ENCODE measurements around the gene HNRNPA0. TPM values are rescaled to one million over a fixed set of nuclear protein-coding genes. Genes with fewer than 3 reads are reported as not detected.

The HNRNPA0 gene
- polyA plus RNA-seq, 3 donors = 8.3 to 15.5 (median 10.8) TPM

DNA sequence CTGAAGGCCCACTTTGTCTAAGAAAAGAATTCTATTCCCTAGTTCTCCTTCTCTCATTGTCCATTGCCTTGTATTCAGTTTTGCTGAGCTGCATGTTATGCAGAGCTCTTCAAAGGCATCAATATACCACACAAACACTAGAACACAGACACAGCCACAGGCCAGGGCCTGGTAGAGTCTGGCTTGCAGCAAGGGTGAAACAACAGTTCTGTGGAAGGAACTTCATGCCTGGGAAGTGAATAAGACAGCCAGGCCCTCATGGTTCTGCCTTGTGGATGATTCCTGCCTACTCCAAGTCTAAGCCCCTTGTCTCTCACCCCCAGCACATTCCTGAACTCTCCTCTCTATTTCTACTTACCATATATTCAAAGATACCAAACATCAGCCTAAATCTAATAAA lies 49.1 kb downstream of the HNRNPA0 start:
- Histone ChIP-seq H2AFZ (ENCODE audit: insufficient read depth, low read depth, low read length, poor library complexity, severe bottlenecking) (no peak overlapping the region), H3K27ac (ENCODE audit: low read depth in 1 of 2, low read length in 2 of 2) (no peak overlapping the region), H3K79me2 (ENCODE audit: insufficient read depth, low read length) (no peaks in the 10 kb centered on the region), H3K9me3 (replicated peaks in 1 of 2; ENCODE audit: control insufficient read depth in 1 of 2, insufficient read depth in 1 of 2, low read length in 2 of 2) (no peaks in the 10 kb centered on the region), H3K4me2 (replicated peaks; ENCODE audit: extremely low read depth, low read length, poor library complexity, severe bottlenecking) (no peak overlapping the region), H3K36me3 (replicated peaks in 1 of 2; ENCODE audit: control insufficient read depth in 1 of 2, insufficient read depth in 2 of 2, low read length in 2 of 2) (no peaks in the 10 kb centered on the region), H3K4me1 (ENCODE audit: control insufficient read depth in 1 of 2, insufficient read depth in 2 of 2, low read length in 2 of 2) (no peaks in the 10 kb centered on the region), H3K9ac (ENCODE audit: insufficient read depth, low read length, poor library complexity, severe bottlenecking) (no peak overlapping the region), H4K20me1 (ENCODE audit: insufficient read depth, low read length) (no peaks in the 10 kb centered on the region), H3K4me3 (replicated peaks in 1 of 3; ENCODE audit: low read depth in 2 of 3, low read length in 3 of 3) (no peak overlapping the region), H3K27me3 (ENCODE audit: control insufficient read depth in 2 of 2, insufficient read depth in 2 of 2, low read length in 2 of 2) (no peaks in the 10 kb centered on the region)
- no peak for DNase-seq
- Mint-ChIP-seq H3K27me3 (ENCODE audit: low read depth in 3 of 3) (peaks cover 0 to 3% (median 1%) of the 10 kb centered on the region in 3 donors), H3K36me3 (no peaks in the 10 kb centered on the region), H3K9me3 (peaks cover 0 to 3% (median 0%) of the 10 kb centered on the region in 7 donors), H3K4me3 (no peak overlapping the region), H3K4me1 (no peaks in the 10 kb centered on the region), H3K27ac (no peak overlapping the region)
- intact Hi-C loops (cut with micrococcal nuclease) = no loop called here
- TF ChIP-seq, protein P1, sequence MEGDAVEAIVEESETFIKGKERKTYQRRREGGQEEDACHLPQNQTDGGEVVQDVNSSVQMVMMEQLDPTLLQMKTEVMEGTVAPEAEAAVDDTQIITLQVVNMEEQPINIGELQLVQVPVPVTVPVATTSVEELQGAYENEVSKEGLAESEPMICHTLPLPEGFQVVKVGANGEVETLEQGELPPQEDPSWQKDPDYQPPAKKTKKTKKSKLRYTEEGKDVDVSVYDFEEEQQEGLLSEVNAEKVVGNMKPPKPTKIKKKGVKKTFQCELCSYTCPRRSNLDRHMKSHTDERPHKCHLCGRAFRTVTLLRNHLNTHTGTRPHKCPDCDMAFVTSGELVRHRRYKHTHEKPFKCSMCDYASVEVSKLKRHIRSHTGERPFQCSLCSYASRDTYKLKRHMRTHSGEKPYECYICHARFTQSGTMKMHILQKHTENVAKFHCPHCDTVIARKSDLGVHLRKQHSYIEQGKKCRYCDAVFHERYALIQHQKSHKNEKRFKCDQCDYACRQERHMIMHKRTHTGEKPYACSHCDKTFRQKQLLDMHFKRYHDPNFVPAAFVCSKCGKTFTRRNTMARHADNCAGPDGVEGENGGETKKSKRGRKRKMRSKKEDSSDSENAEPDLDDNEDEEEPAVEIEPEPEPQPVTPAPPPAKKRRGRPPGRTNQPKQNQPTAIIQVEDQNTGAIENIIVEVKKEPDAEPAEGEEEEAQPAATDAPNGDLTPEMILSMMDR (IDR thresholded peaks at IDR 0.05) = no peak

DNA sequence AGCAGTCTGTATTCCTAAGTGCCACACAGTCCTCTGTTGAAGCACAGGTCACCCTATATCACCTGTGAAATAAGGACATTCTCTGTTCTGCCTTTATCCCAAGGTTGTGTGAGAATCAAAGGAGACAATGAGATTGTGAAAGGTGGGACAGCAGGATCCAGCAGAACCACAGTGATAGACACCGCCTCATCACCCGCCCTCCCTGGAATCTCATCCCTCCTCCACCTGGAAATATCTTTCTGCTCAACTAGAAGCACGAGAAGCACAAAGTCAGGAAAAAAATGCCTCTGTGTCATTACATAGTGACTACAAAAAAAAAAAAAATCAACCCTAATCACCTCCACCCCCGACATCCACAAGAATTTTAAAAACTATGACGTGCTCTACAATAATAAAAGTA lies 50.6 kb downstream of the HNRNPA0 start:
- H3K27ac ChIP-seq (ENCODE audit: low read depth in 1 of 2, low read length in 2 of 2) = no peak overlapping the region
- H3K9ac ChIP-seq (ENCODE audit: insufficient read depth, low read length, poor library complexity, severe bottlenecking) = no peak overlapping the region
- no peaks in the 10 kb centered on the region for H4K20me1 ChIP-seq (ENCODE audit: insufficient read depth, low read length)
- H3K36me3 ChIP-seq (replicated peaks in 1 of 2; ENCODE audit: control insufficient read depth in 1 of 2, insufficient read depth in 2 of 2, low read length in 2 of 2) = no peaks in the 10 kb centered on the region
- Mint-ChIP-seq H3K4me3 (no peak overlapping the region), H3K27me3 (ENCODE audit: low read depth in 3 of 3) (peaks cover 0 to 3% (median 1%) of the 10 kb centered on the region in 3 donors), H3K36me3 (no peaks in the 10 kb centered on the region), H3K27ac (no peak overlapping the region), H3K4me1 (no peaks in the 10 kb centered on the region), H3K9me3 (peaks cover 0 to 1% (median 0%) of the 10 kb centered on the region in 7 donors)
- no peak overlapping the region for H3K4me2 ChIP-seq (replicated peaks; ENCODE audit: extremely low read depth, low read length, poor library complexity, severe bottlenecking)
- TF ChIP-seq, protein P1 (IDR thresholded peaks at IDR 0.05) = no peak
- no peak overlapping the region for H3K4me3 ChIP-seq (replicated peaks in 1 of 3; ENCODE audit: low read depth in 2 of 3, low read length in 3 of 3)
- no peaks in the 10 kb centered on the region for H3K9me3 ChIP-seq (replicated peaks in 1 of 2; ENCODE audit: control insufficient read depth in 1 of 2, insufficient read depth in 1 of 2, low read length in 2 of 2)
- H3K27me3 ChIP-seq (ENCODE audit: control insufficient read depth in 2 of 2, insufficient read depth in 2 of 2, low read length in 2 of 2) = no peaks in the 10 kb centered on the region
- H3K79me2 ChIP-seq (ENCODE audit: insufficient read depth, low read length) = no peaks in the 10 kb centered on the region
- intact Hi-C loops (cut with micrococcal nuclease) = no loop called here
- WGBS (ENCODE audit: insufficient coverage) = no CpG with 5 or more reads among the region's 5 CpGs
- H3K4me1 ChIP-seq (ENCODE audit: control insufficient read depth in 1 of 2, insufficient read depth in 2 of 2, low read length in 2 of 2) = no peaks in the 10 kb centered on the region
- DNase-seq = no peak
- no peak overlapping the region for H2AFZ ChIP-seq (ENCODE audit: insufficient read depth, low read depth, low read length, poor library complexity, severe bottlenecking)

Data from CD14-positive monocyte (primary cell).